CD4-positive, alpha-beta T cell (primary cell): ENCODE data around the gene FAM167B. TPM values are rescaled to one million over a fixed set of nuclear protein-coding genes. Genes with fewer than 3 reads are reported as not detected.
A peak's percentile ranks its signal among the peaks of the same experiment; 100 is the strongest.

Source experiments
- ATAC-seq: fragments of 200-7000 bp; cut with Tn5 transposase; one replicate; pipeline ENCODE4 v1.10.0; 2022; ENCODE audit warnings: mild to moderate bottlenecking; ENCODE audit not compliant: poor library complexity
- CTCF ChIA-PET: fragments of 350-600 bp; sonication (Branson Sonifier 250); formaldehyde crosslinking; loops from one replicate; lab custom pipeline; 2021; ENCODE audit warnings: antibody characterized with exemption, inconsistent platforms; lab: Charles Lee
- POLR2A ChIA-PET: fragments of 350-600 bp; sonication (Branson Sonifier 250); formaldehyde crosslinking; loops from one replicate; lab custom pipeline; 2021; ENCODE audit warnings: antibody characterized with exemption, inconsistent platforms; lab: Charles Lee
- DNase-seq, 14 experiments: peaks; one replicate each; pipeline ENCODE4 v3.0.0-alpha.2; 2013 to 2020; ENCODE audit warnings: mixed read lengths in 2 of 14
- H3K27ac ChIP-seq, 2 donors: one replicate each; pipeline versions ENCODE4 v1.5.1 to v1.7.0; 2013; ENCODE audit warnings: low read length in 2 of 2, low read depth in 1 of 2, mild to moderate bottlenecking in 1 of 2
- H3K27me3 ChIP-seq, 2 experiments: 1 replicate in 1 of 2; 2 replicates in 1 of 2; pipeline versions ENCODE4 v1.6.1 to v1.7.0; 2013; ENCODE audit warnings: low read length in 2 of 2, control low read depth in 1 of 2, mild to moderate bottlenecking in 1 of 2, moderate library complexity in 1 of 2; ENCODE audit not compliant: insufficient read depth in 2 of 2, control insufficient read depth in 1 of 2
- H3K36me3 ChIP-seq: one replicate; pipeline ENCODE4 v1.6.1; 2013; ENCODE audit warnings: low read length, control low read depth; ENCODE audit not compliant: insufficient read depth
- H3K4me1 ChIP-seq: one replicate; pipeline ENCODE4 v1.6.1; 2013; ENCODE audit warnings: low read length, control low read depth; ENCODE audit not compliant: insufficient read depth
- H3K4me3 ChIP-seq: one replicate; pipeline ENCODE4 v1.5.1; 2013; ENCODE audit warnings: mild to moderate bottlenecking, low read length, moderate library complexity
- H3K9me3 ChIP-seq, 2 experiments: 1 replicate in 1 of 2; 2 replicates in 1 of 2; pipeline versions ENCODE4 v1.6.1 to v1.7.0; 2013; ENCODE audit warnings: low read length in 2 of 2, mild to moderate bottlenecking in 2 of 2, control low read depth in 1 of 2, moderate library complexity in 1 of 2; ENCODE audit not compliant: control insufficient read depth in 1 of 2, insufficient read depth in 1 of 2
- H3K27ac Mint-ChIP-seq: one replicate; pipeline ENCODE4 v1.8.0; 2020; ENCODE audit warnings: mixed read lengths
- H3K27me3 Mint-ChIP-seq: one replicate; pipeline ENCODE4 v1.8.0; 2021; ENCODE audit warnings: mixed read lengths
- H3K36me3 Mint-ChIP-seq: one replicate; pipeline ENCODE4 v1.8.0; 2021; ENCODE audit warnings: low read depth, mixed read lengths
- H3K4me1 Mint-ChIP-seq: one replicate; pipeline ENCODE4 v1.8.0; 2021; ENCODE audit warnings: low read depth, mixed read lengths
- H3K4me3 Mint-ChIP-seq: one replicate; pipeline ENCODE4 v1.8.0; 2020; ENCODE audit warnings: mild to moderate bottlenecking, mixed read lengths
- H3K9me3 Mint-ChIP-seq: one replicate; pipeline ENCODE4 v1.8.0; 2020; ENCODE audit warnings: mixed read lengths
- CTCF ChIP-seq: fragments of 200-600 bp; IDR thresholded peaks from one replicate; pipeline ENCODE4 v1.8.0; 2022; ENCODE audit warnings: antibody characterized with exemption, mild to moderate bottlenecking
- intact Hi-C, 2 experiments: fragments of 100-400 bp; cut with DNase I in 1 of 2; cut with micrococcal nuclease in 1 of 2; formaldehyde crosslinking; loops; one replicate each; pipeline versions ENCODE4 v1.15.1 to v1.9.0; 2023 to 2025; cut with DNase I, micrococcal nuclease
- total RNA-seq, 174 experiments: library from RNA in 2 of 174; stranded (reverse) in 2 of 174; gene quantifications; one replicate each; pipeline ENCODE4 v1.2.3 and lab custom pipeline; 2021 to 2026

Gene FAM167B
- total RNA-seq, 2 experiments from 2014 or later, result 0.38 to 0.45 TPM

GRCh38 chr1:32221980-32222755, 24.9 kb upstream of the FAM167B start, which contains the start of the genes EIF3I and TMEM234:
EIF3I (plus strand) TSS chr1:32222407; CDS start chr1:32222442, 35 bp downstream.
TMEM234 (minus strand) TSS chr1:32222353; CDS start chr1:32222322, 31 bp downstream.
- POLR2A ChIA-PET, result interaction anchor here (1.0 to 2.8 kb wide), 4 partner anchors 21 to 172 kb away, joined by 3 to 9 read pairs (median 7); partner anchors contain the start of genes BSDC1 and LCK
- peak; percentile 81 to 96 (median 88) for DNase-seq
- H3K27me3 ChIP-seq, result no peaks in the 10 kb centered on the region
- CTCF ChIA-PET, result no interaction called here
- TF ChIP-seq CTCF, result no peak
- peak within 1 kb of the TSS; percentile 79 for H3K4me3 ChIP-seq
- Mint-ChIP-seq H3K36me3 (peaks cover 59% of the 10 kb centered on the region), H3K27ac (peak within 1 kb of the TSS; percentile 99), H3K4me1 (peaks cover 38% of the 10 kb centered on the region), H3K9me3 (no peaks in the 10 kb centered on the region), H3K27me3 (no peaks in the 10 kb centered on the region), H3K4me3 (peak within 1 kb of the TSS; percentile 99)
- no peaks in the 10 kb centered on the region for H3K9me3 ChIP-seq
- intact Hi-C loops, result loop anchor here (1.0 to 10.0 kb wide), 4 partner anchors 29 to 172 kb away; partner anchors contain the start of genes BSDC1 (in 1 of the 2) and LCK (in 1 of the 2)
- H3K36me3 ChIP-seq, result peaks cover 31% of the 10 kb centered on the region
- ATAC-seq, result peak; percentile 89
- H3K27ac ChIP-seq, result peak within 1 kb of the TSS; percentile 94
- peaks cover 34% of the 10 kb centered on the region for H3K4me1 ChIP-seq

- Histone ChIP-seq H3K9me3 (no peaks in the 10 kb centered on the region), H3K27ac (no peak overlapping the region), H3K36me3 (peaks cover 44% of the 10 kb centered on the region), H3K4me3 (no peak overlapping the region), H3K27me3 (no peaks in the 10 kb centered on the region), H3K4me1 (peaks cover 34% of the 10 kb centered on the region)
- ChIA-PET POLR2A (interaction anchor here (1.6 to 2.8 kb wide), 2 partner anchors 27 to 171 kb away, joined by 9 read pairs; partner anchors contain the start of genes BSDC1 and LCK), CTCF (interaction anchor here (0.6 to 1.6 kb wide), 7 partner anchors 16 to 112 kb away, joined by 3 to 5 read pairs (median 4); partner anchors contain the start of gene MARCKSL1)
- H3K27me3 Mint-ChIP-seq, result no peaks in the 10 kb centered on the region
- peaks cover 46% of the 10 kb centered on the region for H3K4me1 Mint-ChIP-seq
- no peak for ATAC-seq
- peaks cover 71% of the 10 kb centered on the region for H3K36me3 Mint-ChIP-seq
- no peak for TF ChIP-seq CTCF
- no peak for DNase-seq
- peak overlapping the region; percentile 99 for H3K27ac Mint-ChIP-seq
- H3K9me3 Mint-ChIP-seq, result no peaks in the 10 kb centered on the region
- intact Hi-C loops, result loop anchor here (2.0 to 10.0 kb wide), 2 partner anchors 27 to 51 kb away; partner anchors contain the start of gene LCK (in 1 of the 2)
- peak overlapping the region; percentile 99 for H3K4me3 Mint-ChIP-seq
Observed at GRCh38 chr1:32223683-32224082, 23.3 kb upstream of the FAM167B start.

- H3K27me3 ChIP-seq, result no peaks in the 10 kb centered on the region
- Mint-ChIP-seq H3K27ac (peak overlapping the region; percentile 99), H3K36me3 (peaks cover 74% of the 10 kb centered on the region), H3K4me1 (peaks cover 46% of the 10 kb centered on the region), H3K4me3 (peak overlapping the region; percentile 99), H3K9me3 (no peaks in the 10 kb centered on the region), H3K27me3 (no peaks in the 10 kb centered on the region)
- H3K4me1 ChIP-seq, result peaks cover 34% of the 10 kb centered on the region
- ChIA-PET POLR2A (no interaction called here), CTCF (interaction anchor here (1.1 to 1.6 kb wide), 4 partner anchors 9 to 112 kb away, joined by 3 to 5 read pairs (median 4); partner anchors contain the start of gene MARCKSL1)
- H3K9me3 ChIP-seq, result no peaks in the 10 kb centered on the region
- H3K4me3 ChIP-seq, result no peak overlapping the region
- no peak overlapping the region for H3K27ac ChIP-seq
- intact Hi-C loops, result loop anchor here in 1 of 2 experiments (10.0 kb wide), 1 partner anchor 51 kb away; no protein-coding TSS in a partner anchor
- DNase-seq (no peak), ATAC-seq (no peak)
- H3K36me3 ChIP-seq, result peaks cover 49% of the 10 kb centered on the region
- no peak for TF ChIP-seq CTCF
Observed at GRCh38 chr1:32224285-32224684, 22.7 kb upstream of the FAM167B start.
